Activated CD4-positive, CD25-positive, alpha-beta regulatory T cell (primary cell): ENCODE data around the gene BRCC3.

Experiments
- DNase-seq, 4 experiments: peaks; one replicate each; lab custom pipeline; 2025; lab: John Stamatoyannopoulos, UW

Gene BRCC3

DNA sequence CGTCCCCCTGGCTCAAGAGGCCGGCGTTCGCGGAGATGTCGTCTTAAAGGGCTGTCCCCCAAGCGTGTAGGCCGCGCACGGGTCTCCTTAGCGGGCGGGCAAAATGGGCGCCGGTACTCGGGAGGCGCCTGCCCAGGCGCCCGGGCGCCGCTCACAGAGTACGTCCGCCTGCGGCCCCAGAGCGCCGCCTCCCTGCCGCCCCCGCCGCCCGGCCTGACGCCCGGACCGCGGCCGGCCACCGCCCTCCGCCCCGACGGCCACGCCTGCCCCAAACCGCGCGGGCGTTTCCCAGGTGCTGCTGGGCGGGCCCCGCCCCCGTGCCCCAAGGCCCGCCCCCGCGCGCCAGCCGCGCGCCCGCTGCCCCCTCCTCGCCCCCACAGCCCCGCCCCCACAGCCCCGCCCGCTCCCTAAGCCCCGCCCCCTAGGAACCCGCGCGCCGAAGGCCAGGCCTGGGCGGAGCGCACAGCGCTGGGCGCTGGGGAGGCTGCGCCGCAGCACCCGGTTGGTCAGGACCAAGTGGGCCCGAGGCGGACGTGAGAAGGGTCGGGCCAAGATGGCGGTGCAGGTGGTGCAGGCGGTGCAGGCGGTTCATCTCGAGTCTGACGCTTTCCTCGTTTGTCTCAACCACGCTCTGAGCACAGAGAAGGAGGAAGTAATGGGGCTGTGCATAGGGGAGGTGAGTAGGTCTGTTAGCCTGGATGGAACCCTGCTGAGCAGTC, at the start of gene BRCC3, which contains the start of the genes CMC4 and MTCP1:
Gene BRCC3, plus strand, starts transcription at position 534 of the 719 bp plus-strand sequence. Its CDS starts 20 bp downstream, at position 554.
Gene CMC4, minus strand, starts transcription at position 162 of the 719 bp plus-strand sequence. CDS start 7,113 bp downstream, outside the sequence.
Gene MTCP1, minus strand, starts transcription at position 162 of the 719 bp plus-strand sequence. CDS start 5,126 bp downstream, outside the sequence.
- peak; percentile 57 to 63 (median 61) for DNase-seq

DNA sequence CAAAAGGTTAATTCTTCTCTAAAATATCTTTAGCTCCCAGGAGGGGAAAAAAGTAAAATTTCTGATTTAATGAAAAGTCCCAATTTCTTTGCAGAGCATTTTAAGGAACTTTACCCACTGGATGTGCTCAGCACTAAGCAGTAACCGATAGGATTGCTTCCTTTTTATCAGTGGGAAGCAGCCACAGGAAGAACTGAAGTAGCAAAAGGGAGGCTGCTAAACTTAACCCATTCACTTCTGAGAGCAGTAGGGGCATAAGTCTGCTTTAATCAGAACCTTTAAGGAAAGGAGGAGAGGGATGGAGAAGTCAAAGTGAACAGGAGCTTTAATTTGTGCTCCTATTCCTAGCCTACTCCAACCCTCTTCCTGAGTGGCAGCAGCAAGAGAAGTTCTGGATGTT, 48.7 kb upstream of the BRCC3 start, which contains the start of gene F8:
Gene F8, minus strand, starts transcription at position 139 of the 400 bp plus-strand sequence. CDS start 171 bp downstream, outside the sequence.
- no peak for DNase-seq

DNA sequence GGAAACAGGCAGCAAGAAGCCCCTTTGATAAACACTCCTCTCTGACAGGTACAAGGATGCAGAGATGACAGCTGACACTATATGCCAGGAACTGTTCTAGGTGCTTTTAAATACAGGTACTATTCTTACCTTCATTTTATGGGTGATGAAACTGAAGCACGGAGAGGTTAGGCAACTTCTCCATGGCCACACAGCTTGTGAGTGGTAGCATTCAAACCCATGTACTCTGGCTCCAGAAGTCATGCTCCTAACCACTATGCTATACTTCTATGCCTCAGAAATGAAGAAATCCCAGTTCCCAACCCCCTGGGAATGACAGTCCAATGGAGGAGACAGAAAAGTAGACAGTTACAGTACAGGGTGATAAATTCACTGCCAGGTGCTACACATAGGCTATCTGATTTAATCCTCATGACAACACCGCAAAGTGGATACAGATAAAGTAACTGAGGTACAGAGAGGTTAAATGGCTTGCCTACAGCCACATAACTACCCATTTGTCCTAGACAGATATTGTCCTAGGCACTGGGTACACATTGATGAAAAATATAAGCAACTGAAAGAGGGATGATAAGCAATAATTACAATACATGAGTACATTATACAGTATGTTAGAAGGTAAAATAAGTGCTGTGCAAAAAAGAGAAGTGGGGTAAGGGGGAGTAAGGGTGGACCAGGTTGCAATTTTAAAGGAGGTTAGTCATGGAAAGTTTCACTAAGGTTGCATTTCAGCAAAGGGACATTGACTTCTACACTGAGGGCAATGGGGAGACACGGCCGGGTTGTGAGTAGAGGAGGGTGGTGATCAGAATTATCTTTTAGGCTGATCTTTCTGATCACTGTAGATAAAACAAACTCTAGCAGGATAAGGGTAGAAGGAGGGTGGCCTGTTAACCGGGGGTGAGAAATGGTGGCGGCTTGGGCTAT, 47.1 kb upstream of the BRCC3 start:
- DNase-seq: no peak

DNA sequence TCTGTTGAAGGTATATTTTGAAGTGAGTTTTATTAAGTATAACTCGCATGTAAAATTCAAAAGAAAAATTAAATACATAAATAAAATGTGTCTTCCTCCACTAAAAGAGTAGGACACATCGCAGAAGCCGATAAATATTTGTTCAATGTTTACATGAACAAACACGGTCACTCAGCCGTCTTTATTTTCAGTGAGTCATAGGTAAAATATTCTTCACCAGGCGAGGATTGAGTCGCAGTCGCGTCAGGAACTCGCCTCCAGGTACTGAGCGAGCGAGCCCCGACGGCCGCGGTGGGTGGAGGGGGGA, 44.9 kb upstream of the BRCC3 start:
- no peak for DNase-seq

DNA sequence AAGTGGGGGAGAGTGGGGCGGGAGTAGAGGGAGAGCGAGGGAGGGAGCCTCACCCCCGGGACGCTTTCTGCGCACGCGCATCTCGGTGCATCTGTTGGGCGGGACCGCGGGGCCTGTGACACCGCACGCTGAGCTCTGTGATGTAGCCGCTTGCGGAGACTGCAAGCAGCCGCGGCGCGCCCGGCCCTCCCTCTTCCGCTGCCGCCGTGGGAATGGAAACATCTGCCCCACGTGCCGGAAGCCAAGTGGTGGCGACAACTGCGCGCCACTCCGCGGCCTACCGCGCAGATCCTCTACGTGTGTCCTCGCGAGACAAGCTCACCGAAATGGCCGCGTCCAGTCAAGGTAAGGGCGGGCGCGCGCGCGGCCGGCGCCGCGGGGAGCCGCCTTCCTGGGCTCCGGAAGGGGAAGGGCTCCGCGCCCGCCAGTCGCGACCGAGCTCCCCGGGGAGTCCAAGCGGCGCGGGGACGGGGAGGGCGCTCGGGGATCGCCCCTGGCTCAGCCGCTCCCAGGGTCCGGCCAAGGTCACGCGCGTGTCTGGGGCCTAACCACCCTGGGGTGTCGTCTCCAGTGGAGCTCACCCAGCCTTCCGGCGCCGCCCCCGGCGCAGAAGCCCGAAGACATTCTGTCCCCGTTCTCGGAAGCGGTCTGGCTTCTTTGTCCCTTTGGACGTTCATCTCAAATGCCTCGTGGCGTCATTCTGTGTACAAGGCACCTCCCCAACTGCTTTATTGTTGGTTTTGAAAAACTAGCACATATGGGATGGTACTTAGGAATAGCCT, 44.4 kb upstream of the BRCC3 start, which contains the start of gene FUNDC2:
Gene FUNDC2, plus strand, starts transcription at position 118 of the 782 bp plus-strand sequence. Its CDS starts 95 bp downstream, at position 213.
- DNase-seq: peak; percentile 62 to 87 (median 80)

DNA sequence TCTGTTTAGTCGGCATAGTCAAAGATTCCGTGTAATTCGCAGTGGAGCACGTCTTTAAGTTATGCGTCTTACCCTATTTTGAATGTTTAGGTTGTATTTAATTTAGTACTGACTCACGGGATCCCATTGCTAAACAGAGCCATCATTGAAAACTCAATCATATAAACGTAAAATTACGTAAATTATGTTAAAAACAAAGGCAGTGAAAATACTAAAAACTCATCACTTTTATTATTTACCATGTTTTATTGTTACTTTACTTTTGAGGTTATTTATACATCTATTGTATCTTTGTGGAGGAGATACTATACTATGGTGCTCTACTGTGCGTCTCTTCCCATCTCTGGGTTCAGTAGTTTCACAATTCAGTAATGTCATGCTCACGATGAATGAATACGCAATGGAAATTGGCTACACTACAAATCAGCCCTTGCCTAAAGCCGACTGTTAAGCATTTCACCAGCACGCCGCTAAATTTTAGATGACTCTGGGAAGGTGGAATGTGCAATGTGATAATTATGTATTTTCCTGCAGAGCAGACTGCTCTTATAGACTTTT, 43.7 kb upstream of the BRCC3 start:
- no peak for DNase-seq

DNA sequence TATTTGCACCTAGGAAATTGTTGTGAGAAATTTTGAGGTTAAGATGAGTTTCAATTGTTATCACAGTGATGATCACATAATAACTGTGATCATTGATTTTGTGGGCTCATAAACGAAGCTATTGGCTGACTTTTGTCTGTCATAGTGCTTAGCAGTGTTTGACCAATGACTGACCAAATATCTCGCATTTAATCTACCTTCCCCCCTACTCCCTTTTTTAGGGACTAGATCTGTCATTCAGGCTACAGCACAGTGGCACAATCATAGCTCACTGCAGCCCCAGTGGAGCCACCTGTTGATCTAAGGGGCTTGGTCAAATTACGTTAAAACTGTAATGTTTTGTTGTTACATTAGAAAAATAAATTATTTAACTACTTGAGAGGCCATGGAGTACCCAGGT, 43.2 kb upstream of the BRCC3 start:
- DNase-seq: no peak

DNA sequence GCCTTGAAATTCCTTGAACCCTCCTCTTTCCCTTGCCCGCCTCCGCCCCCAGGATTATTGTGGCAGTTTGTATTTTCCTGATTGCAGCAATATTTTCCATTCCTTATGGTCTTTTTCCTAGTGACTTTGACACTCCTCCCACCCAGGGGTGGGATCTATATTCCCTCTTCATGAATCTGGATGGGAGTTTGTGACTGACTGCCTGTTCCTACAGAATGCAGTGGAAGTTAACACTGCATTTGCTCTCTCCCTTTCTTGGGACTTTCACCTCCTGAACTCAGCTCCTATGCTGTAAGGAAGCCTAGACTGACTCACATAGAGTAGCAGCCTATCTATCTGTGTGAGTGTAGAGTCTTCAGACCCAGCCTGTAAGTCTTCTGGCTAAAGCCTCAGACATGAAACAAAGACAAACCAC, 42.4 kb upstream of the BRCC3 start:
- DNase-seq: no peak

DNA sequence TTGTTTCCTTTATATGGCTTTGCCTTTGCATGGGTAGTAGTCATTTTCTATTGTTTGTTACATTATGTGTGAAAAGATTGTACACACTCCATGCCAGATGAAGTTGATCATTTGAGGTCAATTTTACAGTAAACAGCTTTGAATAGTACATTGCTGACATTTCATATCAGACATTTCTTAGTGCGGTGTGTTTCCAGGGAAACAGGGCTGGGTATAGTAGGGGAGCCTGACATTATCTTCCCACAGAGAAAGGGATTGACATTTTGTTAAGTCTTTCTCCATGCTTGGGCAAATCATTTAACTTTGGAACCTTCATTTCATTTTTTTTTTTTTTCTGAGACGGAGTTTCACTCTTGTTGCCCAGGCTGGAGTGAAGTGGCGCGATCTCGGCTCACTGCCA, 39.7 kb upstream of the BRCC3 start:
- DNase-seq: no peak

DNA sequence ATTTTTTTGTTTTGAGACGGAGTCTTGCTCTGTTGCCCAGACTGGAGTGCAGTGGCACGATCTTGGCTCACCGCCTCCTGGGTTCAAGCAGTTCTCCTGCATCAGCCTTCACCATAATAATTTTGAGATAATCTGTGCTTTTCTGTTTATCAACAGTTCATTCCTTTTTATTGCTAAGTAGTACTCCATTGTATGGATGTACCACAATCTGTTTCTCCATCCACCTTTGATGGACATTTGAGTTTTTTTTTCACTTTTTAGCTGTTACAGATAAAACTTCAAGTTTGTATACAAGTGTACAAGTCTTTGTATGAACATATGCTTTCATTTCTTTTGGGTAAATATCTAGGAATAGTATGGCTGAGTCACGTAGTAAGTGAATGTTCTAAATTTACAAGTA, 35.6 kb upstream of the BRCC3 start:
- no peak for DNase-seq

DNA sequence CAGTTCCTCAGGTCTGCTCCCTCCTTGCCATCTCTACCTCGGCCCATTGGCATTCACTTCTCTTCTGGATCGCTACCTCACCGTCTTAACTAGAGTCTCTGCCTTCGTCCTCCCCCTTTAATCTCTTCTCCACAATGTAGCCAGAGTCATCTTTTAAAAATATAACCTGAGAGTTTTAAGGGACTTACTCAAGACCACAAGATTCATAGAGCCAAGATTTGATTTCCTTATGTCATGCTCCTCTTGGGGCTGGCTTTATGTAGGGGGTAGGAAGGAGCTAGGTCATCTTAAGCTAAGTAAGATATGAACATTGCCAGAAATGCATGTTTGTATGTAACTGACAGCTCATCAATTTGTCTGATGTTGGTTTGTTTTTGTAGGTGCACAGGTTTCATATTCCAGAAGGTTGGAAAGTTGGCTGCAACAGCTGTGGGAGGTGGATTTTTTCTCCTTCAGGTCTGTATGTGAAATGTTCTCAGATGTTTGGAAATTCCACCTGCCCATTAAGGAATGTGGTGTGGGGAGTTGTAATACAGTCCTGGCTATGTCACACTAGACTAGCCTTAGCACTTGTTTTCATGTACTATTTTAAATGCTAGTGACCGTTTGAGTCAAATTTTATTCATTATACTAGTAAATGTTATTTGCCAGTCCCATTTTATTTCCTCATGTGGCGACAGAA, 25.0 kb upstream of the BRCC3 start:
- no peak for DNase-seq

DNA sequence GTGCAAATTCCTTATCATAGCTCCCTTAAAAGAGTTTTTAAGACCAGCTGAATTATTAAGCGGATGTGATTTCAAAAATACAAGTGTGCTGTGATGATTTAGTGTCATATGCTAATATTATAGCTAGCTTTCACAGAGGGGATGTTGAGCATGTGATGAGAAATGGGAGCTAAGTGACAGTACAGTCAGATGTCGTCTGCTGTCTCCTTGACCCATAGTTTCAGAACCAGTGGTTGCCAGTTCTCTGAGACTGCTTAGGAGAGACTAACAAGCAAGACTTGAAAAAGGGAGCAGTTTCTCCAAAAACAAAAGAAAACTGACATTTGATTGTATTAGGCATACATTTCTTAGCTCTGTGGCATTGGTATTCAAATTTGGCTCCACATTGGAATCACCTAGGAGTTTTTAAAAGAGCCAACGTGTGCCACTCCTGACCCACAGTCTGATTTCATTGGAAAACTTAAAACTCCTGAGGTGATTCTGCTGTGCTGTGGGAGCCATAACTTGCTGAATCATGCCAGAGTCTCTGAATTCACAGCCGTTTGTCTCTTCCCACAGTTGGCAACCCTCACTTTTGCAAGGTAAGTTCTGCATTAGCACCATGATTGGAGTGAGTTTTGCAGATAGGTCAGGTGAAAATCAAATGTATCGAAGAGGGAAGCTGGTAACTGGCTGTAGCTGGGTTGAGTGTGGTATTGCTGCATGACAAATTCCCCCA, 24.3 kb upstream of the BRCC3 start:
- DNase-seq: no peak

DNA sequence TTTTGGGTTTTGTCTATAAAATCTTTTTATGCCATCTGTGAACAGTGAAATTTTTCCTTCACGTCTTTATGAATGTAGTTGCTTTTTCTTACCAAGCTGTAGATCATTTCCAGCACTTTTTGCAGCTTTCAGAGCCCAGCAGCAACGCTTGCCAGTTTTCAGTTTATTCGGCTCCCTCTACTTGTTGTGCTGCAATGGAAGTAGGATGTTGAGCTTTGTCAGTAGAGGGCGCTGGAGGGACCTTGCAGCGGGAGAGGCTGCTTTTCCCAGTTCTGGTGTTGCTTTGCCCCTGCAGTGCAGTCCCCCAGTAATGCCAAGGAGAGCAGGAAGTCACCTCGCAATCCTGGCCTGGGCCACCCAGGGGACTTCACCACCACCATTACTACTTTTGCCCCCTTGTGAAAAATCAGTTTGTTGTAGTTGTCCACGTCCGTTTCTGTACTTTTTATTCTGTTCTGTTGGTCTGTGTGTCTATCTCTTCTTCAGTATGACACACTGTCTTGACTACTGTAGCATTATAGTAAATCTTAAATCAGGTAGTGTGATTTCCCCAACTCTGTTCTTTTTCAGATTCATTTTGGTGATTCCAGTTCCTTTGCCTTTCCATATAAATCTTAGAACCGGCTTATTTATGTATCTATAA, 22.2 kb upstream of the BRCC3 start:
- DNase-seq: peak in 2 of 4 experiments; percentile 5 to 13

DNA sequence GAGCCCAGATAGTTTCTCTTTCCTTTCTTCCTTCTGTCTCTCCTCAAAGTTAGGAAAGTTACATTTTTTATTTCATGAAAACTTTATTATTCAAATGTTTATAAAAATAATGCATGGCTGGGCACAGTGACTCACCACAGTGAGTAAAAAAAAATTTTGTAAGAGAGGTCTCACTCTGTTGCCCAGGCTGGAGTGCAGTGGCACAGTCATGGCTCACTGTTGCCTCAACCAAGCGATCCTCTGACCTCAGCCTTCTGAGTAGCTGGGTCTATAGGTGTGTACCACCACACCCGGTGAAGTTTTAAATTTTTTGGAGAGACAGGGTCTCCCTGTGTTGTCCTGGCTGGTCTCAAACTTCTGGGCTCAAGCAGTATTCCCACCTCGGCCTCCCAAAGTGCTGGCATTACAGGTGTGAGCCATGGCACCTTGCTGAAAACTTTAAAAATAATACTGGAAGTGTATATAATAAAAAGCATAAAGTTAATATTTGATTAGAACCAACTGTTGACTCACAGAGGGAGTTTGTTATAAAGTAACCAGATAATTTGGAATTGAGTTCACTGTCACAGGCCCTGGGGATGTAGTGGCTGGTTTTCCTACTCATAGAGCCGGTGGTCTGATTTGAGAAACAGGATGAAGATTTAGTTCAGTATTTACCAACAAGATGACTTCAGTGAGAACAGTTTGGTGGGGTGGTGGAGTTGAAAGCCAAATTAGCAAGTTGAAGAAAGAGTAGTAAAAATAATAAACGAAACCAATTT, 18.4 kb upstream of the BRCC3 start:
- DNase-seq: no peak

DNA sequence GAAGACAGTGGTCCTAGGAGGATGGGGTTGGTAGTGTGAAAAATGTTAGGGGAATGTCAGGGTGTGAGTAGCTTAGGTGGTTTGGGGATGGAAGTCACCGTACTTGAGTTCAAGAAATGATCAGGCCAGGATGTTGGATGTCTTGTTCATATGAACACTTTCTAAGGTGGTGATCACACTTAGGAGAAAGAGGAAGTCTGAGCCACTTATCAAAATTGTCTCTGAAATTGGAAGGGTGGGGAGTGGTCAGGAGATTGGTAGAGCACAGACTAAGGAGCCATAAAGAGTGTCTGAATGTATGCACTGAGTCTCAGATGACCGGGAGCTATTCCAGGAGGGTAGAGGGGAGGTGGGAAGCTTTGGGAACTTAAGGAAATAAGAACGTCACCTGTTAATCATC, 17.7 kb upstream of the BRCC3 start:
- no peak for DNase-seq

DNA sequence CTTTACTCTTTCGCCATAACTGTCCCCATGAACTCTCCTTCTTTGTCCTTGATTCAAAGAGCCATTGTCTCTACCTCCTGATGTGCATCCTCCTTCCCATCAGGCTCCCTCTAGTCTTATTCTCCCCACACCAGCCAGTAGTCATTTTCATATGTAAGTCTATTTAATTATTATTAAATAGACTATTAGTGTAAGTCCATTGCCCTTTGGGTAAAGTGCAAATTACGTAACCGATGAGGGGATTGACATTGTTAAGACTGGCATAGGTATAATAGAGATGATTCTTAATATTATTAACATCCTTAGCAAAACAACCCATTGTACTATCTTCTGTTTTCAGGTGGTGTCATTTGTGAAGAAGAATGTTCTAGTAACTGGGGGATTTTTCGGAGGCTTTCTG, 17.1 kb upstream of the BRCC3 start:
- DNase-seq: no peak

DNA sequence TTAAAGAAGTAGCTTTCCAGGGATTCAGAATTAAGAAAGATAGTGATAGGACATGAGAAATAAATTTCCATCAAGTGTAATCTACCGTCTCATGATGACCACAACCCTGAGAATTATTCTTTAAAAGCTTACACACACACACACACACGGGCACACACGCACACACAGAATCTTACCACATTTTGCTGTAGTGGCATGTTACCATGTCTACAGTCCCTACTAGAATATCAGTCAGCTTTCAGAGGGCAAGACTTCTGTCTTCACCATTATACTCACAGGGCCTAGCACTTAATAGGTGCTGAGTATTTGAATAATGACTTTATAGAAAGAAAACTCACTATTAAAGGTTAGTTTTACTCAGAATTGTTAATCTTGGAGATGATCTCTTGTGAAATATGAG, 15.8 kb upstream of the BRCC3 start:
- no peak for DNase-seq

DNA sequence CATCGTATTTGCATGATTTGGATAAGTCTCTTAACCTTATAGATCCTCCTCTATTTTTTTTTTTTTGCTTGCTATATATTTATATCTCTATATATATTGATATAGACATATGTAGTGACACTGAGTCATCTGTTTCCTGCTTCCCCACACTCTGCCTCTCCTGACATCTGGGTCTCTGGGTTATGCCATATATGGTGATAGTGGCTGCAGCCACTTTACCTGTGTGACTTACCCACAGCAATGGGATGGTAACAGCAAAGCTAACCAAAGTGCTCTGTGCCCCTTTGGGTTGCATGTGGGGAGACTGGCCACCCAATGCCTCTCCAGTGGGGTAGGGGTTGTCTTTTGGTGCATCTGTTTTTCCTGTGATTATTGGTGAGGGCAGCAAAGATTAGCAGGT, 14.8 kb upstream of the BRCC3 start:
- DNase-seq: no peak
